ENCODE data around the gene CDK9. TPM values are rescaled to one million over a fixed set of nuclear protein-coding genes. Genes with fewer than 3 reads are reported as not detected.
"Not testable (repeated sequence)": the region's sequence is repeated elsewhere in the genome, so short reads cannot be mapped to it uniquely, and the experiment has no call there.

The CDK9 gene
- total RNA-seq, 1 donor from 2014 or later: 104 TPM

DNA sequence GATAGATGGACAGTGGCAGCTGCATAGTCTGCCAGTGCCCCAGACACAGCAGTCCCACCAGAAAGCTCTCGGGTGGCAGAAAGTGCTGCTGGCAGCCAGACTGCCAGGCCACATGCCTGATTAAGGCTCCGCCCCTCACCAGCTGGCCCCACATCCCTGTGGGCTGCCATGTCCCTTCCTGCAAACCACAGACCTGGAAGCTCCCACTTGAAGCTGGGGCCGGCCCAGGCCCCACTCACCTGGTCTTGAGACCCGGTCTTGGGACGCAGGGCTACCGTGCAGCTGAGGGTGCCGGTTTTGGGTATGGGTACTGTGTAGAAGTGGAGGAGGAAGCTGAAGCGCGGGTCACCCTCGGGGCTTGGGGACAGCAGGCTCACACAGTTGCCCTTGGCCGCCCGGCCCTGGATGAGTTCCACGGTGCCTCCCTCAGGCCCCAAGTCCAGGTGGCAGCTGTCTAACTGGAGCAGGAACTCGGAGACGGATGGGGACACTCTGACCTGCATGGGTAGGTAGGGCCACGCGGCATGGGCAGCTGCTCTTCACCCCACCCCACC is 32.1 kb downstream of the CDK9 start:
- intact Hi-C loops (cut with micrococcal nuclease): no loop called here

DNA sequence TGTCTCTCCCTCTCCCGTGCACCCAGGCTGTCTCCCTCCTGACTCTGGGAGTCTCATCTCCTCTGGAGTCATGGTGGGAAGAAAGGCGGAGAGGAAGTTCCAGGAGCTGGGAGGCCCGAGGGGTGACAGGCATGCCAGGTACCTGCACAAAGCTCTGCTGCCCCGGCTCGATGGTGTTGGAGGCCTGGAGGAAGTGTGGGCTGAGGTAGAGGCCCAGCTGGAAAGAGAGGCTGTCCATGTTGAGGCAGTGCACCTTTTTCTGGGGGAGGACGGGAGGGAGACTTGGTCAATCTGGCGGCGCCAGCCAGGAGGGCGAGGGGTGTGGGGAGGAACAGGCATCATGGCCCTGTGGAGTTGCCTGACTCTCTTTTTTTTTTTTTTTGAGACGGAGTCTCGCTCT is 32.7 kb downstream of the CDK9 start:
- intact Hi-C loops (cut with micrococcal nuclease): no loop called here

DNA sequence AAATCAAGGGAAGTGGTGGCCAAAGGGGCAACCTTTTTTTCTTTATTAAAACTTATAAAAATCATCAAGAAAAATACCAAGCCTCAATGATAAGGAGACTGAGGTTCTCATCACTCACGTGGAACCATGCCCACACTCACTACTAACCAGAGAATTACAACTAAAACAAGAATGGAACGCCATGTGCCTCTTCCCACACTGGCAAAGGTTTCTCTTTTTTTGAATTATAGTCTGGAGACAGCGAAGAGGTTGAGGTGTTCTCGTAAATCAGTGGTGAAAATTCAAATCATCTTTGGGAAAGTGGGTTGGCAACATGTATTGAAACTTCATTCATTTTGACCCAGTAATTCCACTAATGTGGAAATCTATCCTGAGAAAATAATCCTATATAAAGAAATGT is 36.3 kb downstream of the CDK9 start:
- intact Hi-C loops (cut with micrococcal nuclease): no loop called here

DNA sequence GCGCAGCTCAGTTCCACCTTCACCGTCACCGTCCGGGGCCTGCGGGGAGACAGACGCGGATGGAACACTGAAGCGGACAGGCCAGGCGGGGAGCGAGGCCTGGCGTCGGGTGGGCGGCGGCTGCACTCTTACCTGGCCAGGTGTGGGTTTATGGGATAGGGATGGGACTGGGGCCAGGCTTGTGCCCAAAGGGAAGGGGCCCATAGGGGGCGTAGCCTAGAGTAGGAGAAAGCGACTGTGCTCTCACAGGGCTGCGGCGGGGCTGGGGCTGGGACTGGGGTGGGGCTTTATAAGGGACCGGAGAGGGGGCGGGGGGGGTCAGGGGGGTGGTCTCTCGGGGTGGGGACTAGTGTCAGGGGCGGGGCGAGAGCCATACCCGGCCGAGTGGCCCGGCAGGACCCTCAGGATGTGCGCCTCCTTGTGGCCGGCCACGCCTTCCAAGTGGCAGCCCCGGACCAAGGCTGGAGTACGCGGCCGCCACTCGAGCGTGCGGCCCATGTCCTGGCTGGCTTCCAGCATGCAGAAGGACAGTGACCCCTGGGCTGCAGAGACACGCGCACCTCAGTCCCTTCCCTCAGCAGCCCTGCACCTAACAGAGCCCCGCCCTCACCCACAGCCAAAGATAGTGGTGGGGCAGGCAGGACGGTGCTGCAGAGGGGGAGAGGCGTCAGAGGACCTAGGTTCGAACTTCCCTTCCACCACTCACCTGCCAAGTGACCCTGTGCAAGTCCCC is 39.7 kb downstream of the CDK9 start:
- intact Hi-C loops (cut with micrococcal nuclease): no loop called here

DNA sequence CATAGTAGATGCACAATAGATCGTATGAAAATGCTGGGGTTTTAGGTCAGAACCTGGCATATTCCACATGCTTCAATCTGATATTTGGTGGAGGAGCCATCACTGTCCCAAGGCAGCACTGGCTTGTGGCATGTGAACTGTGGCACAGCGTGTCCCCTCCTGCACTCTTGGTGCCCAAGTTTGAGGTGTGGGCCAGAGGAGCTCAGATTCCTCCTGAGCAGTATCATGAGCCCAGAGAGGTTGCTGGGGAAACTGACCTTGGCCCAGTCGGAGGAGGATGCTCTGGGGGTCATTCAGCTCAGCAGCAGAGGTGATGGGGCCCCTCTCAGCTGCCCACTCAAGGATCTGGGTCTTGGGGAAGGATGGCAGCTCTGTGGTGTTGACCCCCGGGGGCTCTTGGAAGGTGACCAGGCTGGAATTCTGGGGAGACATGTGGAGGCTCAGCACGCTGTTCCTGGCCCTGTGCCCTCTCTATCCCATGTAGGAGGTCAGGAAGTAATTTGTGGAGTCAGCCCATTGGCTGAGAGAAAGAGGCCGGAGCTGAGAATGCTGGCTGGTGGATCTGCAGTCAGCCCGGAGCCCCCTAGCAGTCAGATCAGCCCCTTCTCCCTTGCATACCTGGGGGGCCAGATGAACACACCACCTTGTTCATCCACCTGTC is 40.5 kb downstream of the CDK9 start:
- intact Hi-C loops (cut with micrococcal nuclease): no loop called here

DNA sequence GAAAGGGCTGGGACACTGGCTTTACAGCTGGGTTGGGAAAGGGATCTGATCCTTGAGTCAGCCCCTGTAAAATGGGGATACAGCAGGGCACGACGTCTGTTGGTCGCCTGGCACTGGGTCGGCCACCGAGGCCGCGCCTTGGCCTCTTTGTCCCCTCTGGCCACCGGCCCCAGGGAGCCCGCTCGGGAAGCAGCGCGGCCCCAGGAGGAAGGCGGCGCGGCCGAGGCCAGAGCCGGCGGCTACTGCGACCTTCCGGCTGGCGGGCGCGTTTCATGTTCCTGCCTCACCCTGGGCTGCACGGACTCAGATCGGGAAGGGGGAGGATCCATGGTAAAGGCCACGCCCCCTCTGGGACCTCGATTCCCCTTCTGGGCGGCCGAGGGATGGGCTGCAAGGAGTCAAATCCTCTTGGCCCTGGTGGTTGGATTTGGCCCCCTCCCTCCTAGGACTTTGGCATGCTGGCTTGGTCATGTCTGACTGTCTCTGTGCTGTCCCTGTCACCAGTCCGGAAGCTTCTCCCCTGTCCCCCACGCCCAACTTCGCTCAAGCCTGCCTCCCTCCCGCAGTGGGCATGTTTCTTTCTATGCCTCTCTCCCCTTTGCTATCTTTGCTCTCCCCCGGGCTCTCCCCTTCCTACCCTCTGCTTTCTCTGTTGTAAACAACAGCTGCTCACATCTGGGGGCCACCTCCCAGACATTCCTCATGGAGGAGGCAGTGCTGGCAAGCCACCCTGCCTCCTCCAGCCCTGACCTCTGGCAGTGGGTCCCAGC is 42.6 kb downstream of the CDK9 start:
- intact Hi-C loops (cut with micrococcal nuclease): no loop called here

DNA sequence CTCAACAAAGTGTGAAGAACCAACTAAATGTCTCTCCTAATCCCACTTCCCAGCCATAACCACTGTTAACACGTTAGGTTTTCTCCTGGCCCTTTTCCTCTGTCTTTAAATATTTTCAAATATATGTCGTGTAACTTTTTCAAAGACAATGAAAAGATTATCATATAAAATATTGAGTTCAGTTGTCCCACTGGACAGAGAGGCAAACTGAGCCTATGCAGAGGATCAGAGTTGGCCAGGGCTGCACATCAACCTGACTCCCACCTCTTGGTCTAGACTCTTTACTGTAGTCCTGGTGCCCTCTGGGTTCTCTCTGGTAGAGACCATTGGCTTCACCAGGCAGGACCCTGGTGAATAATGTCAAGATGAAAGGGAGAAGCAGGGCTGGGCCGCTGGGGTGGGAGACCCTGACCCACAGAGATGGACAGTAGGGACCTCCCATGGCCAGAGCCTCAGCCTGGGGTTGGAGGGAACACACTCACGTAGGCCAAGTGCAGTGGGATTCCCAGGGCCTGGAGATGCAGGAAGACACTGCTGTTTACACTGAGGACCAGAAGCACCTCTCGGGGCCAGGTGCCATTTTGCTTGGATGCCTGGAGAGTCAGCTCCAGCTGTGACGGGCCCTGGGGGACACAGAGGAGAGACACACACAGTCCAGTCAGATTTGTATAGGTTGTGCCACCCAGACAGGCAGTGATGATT is 43.5 kb downstream of the CDK9 start:
- intact Hi-C loops (cut with micrococcal nuclease): no loop called here

DNA sequence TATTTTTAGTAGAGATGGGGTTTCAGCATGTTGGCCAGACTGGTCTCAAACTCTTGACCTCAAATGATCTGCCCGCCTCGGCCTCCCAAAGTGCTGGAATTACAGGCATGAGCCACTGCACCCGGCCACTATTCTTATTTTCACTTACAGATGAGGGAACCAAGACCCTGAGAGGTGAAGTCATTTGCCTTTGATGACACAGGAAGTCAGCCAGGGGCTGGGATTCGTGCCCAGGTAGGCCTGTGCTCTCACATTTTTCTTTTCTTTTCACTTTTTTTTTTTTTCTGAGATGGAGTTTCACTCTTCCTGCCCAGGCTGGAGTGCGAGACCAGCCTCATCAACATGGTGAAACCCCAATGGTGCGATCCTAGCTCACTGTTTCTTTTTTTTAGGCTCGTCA is 46.4 kb downstream of the CDK9 start:
- intact Hi-C loops (cut with micrococcal nuclease): no loop called here

DNA sequence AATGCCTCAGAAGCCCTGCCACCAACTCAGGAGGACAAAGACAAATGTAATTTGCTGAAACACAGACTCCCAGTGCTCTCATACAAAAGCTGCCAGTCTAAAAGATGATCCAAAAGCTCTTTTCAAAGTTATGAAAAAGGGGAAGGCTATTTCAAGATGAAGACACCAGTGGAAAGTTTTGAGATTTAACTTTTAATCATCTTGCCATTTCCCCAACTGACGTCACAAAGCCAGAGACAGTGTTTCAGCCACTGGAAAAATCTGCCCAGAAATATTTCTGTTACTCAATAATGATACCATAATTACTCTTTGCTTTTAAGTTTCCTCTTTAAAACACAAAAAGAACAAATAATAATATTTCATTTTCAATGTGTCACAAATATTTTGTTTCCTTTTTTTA is 47.7 kb downstream of the CDK9 start:
- intact Hi-C loops (cut with micrococcal nuclease): no loop called here

DNA sequence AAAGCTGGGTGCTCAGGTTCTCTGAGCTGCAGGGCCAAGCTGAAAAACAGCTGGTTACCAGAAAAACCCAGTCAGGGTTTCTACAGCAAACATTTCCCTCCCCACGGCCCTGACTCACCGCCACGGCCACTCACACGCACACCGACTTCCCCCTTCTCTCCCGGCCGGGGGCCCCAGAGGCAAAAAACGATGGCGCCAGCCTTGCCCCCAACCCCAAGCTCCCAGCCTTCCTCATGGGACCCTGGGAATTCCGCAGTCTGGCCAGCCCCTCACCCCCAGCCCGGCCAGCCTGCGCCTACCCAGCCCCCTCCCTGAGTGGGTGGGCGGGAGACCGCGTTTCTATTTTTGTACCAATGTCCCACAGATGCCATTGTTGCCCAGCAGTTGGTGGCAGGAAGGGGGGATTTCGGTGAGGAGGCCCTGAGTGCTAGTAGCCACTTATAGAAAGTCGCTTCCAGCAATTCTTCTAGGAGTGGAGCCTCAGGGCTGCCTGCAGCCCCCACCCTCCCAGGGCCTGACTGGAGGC is 50.2 kb downstream of the CDK9 start:
- intact Hi-C loops (cut with micrococcal nuclease): no loop called here

DNA sequence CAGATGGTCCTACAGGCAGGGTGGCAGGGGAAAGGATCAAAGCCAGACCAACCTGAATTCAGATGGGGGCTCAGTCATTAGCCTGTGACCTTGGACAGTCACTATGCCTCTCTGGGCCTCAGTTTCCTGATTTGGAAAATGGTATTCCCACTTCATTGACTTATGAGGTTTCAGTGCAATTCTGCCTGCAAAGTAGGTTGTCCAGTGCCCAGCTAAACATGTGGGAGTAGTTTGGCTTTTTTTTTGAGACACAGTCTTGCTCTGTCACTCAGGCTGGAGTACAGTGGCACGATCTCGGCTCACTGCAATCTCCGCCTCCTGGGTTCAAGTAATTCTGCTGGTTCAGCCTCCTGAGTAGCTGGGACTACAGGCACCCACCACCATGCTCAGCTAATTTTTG is 50.7 kb downstream of the CDK9 start:
- intact Hi-C loops (cut with micrococcal nuclease): not testable (repeated sequence)

DNA sequence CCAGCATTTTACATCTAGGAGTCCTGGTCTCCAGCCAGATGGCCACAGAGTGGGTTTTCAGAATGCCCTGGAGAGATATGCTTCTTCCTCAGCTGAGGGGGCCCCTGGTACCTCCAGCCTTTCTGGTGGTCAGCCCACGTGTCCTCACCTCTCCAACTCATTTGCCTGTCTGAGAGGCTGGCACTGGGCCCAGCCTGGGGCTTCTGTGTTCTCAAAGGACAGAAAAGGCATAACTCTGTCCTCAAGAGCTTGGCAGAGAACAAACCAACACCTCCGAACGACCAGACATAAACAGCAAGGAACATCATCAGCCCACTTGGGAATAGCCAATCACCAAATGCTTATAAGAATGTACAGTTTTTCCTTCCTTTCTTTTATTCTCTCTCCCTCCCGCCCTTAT is 51.5 kb downstream of the CDK9 start:
- intact Hi-C loops (cut with micrococcal nuclease): no loop called here

DNA sequence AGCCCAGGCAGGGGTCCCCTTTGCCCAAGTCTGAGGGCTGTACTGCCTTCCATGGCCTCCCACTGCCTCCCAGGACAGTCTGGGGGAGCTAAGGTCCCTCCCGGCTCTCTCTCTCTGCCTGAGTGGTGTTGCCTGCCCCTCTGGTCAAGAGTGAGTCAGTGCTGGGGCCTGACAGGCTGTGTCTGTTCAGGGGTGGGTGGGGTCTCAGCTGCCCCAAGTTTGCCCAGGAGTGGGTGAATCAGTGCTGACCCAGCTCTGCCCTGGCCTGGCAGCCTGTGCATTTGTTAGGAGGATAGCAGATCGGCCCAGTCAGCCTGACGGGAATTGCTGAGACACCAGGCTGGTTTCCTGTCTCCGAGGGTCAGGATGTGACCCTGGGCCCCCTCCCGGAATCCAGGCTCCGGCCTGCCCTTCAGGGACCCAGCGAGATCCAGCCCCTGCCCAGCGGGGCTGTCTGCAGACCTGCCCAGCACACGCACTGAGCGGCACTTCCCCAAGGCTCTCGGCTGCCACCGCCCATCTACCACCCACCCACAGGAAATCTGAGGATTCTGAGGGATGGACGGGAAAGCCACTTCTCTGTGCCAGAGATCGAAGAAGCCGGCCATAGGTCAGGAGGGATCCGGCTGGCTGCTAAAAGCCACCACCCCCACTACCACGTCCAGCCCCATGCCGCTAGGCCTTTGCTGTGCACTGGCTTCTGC is 52.7 kb downstream of the CDK9 start:
- intact Hi-C loops (cut with micrococcal nuclease): no loop called here

Other genes starting within 250 kb of the CDK9 start
- 23.1 and 23.9 TPM in 2 replicates for gene STXBP1, start 173.8 kb upstream of the CDK9 start, total RNA-seq
- not detected in 2 replicates for gene CFAP157, start 79.0 kb upstream of the CDK9 start, total RNA-seq
- 9.2 and 9.3 TPM in 2 replicates for gene PTRH1, start 70.4 kb upstream of the CDK9 start, total RNA-seq
- gene TTC16, start 70.0 kb upstream of the CDK9 start, total RNA-seq: 0.27 and 0.32 TPM in 2 replicates
- gene TOR2A, start 50.7 kb upstream of the CDK9 start, total RNA-seq: 23.4 and 24.7 TPM in 2 replicates
- 57.6 and 58.4 TPM in 2 replicates for gene SH2D3C, start 7.4 kb upstream of the CDK9 start, total RNA-seq
- gene FPGS, start 16.8 kb downstream of the CDK9 start, total RNA-seq: 91.1 and 97.5 TPM in 2 replicates
- gene ENG, start 68.6 kb downstream of the CDK9 start, total RNA-seq: 21.4 and 23.0 TPM in 2 replicates
- gene AK1, start 91.6 kb downstream of the CDK9 start, total RNA-seq: 44.5 and 46.5 TPM in 2 replicates
- gene ST6GALNAC6, start 113.6 kb downstream of the CDK9 start, total RNA-seq: 91.4 and 96.1 TPM in 2 replicates
- gene ST6GALNAC4, start 131.0 kb downstream of the CDK9 start, total RNA-seq: 23.2 and 23.8 TPM in 2 replicates
- 1.7 and 2.7 TPM in 2 replicates for gene PIP5KL1, start 144.7 kb downstream of the CDK9 start, total RNA-seq
- 66.5 and 68.6 TPM in 2 replicates for gene DPM2, start 151.8 kb downstream of the CDK9 start, total RNA-seq
- 399 and 400 TPM in 2 replicates for gene EEIG1, start 195.0 kb downstream of the CDK9 start, total RNA-seq